GM23338 (cell line): ENCODE measurements around the gene MBD6. TPM values are rescaled to one million over a fixed set of nuclear protein-coding genes. Genes with fewer than 3 reads are reported as not detected.

ENCODE experiments used
- ATAC-seq: fragments of 200-7000 bp; cut with Tn5 transposase; 3 replicates; pipeline ENCODE4 v1.9.1; 2020
- DNase-seq: peaks from one replicate; pipeline ENCODE4 v3.0.0-alpha.2; 2015; ENCODE audit warnings: low spot score
- H2AFZ ChIP-seq: fragments of 200-600 bp; sonication (generic); 2 replicates; pipeline ENCODE4 v1.8.0; 2016; ENCODE audit warnings: antibody characterized with exemption, mild to moderate bottlenecking, moderate library complexity
- H3F3A ChIP-seq: fragments of 200-600 bp; sonication (generic); replicated peaks from 2 replicates; pipeline ENCODE4 v1.8.0; 2017; ENCODE audit warnings: antibody characterized with exemption, mixed run types, low read depth
- H3K27ac ChIP-seq: fragments of 200-600 bp; sonication (generic); 2 replicates; pipeline ENCODE4 v1.6.1; 2016; ENCODE audit warnings: low read depth
- H3K27me3 ChIP-seq: fragments of 200-600 bp; sonication (generic); 2 replicates; pipeline ENCODE4 v1.8.0; 2016; ENCODE audit warnings: mild to moderate bottlenecking, mixed run types, moderate library complexity; ENCODE audit not compliant: insufficient read depth
- H3K36me3 ChIP-seq: fragments of 200-600 bp; sonication (generic); 2 replicates; pipeline ENCODE4 v1.8.0; 2016; ENCODE audit warnings: mild to moderate bottlenecking; ENCODE audit not compliant: insufficient read depth
- H3K4me1 ChIP-seq: fragments of 200-600 bp; sonication (generic); 2 replicates; pipeline ENCODE4 v1.8.0; 2016; ENCODE audit warnings: mild to moderate bottlenecking, moderate library complexity; ENCODE audit not compliant: insufficient read depth
- H3K4me2 ChIP-seq: fragments of 200-600 bp; sonication (generic); 2 replicates; pipeline ENCODE4 v1.7.1; 2017; ENCODE audit warnings: mixed run types
- H3K4me3 ChIP-seq: fragments of 200-600 bp; sonication (generic); 2 replicates; pipeline ENCODE4 v1.6.1; 2016; ENCODE audit warnings: mixed run types
- H3K79me2 ChIP-seq: fragments of 200-600 bp; sonication (generic); replicated peaks from 2 replicates; pipeline ENCODE4 v1.8.0; 2017; ENCODE audit warnings: mild to moderate bottlenecking; ENCODE audit not compliant: insufficient read depth
- H3K9me2 ChIP-seq: fragments of 200-600 bp; sonication (generic); 2 replicates; pipeline ENCODE4 v1.8.0; 2017; ENCODE audit not compliant: insufficient read depth
- H4K20me1 ChIP-seq: fragments of 200-600 bp; sonication (generic); replicated peaks from 2 replicates; pipeline ENCODE4 v1.8.0; 2017; ENCODE audit warnings: mild to moderate bottlenecking; ENCODE audit not compliant: insufficient read depth
- H3K27ac Mint-ChIP-seq: 2 replicates; pipeline ENCODE4 v1.8.0; 2020; ENCODE audit warnings: inconsistent platforms, mild to moderate bottlenecking, moderate library complexity, mixed read lengths
- H3K27me3 Mint-ChIP-seq: 3 replicates; pipeline ENCODE4 v1.8.0; 2022; ENCODE audit warnings: low read depth, mild to moderate bottlenecking, moderate library complexity, mixed read lengths, inconsistent platforms; ENCODE audit not compliant: insufficient read depth, poor library complexity
- H3K36me3 Mint-ChIP-seq: 3 replicates; pipeline ENCODE4 v1.8.0; 2021; ENCODE audit warnings: low read depth, mild to moderate bottlenecking, inconsistent platforms, moderate library complexity, mixed read lengths
- H3K4me1 Mint-ChIP-seq: 3 replicates; pipeline ENCODE4 v1.8.0; 2020; ENCODE audit warnings: mild to moderate bottlenecking, inconsistent platforms, mixed read lengths
- H3K4me3 Mint-ChIP-seq: 3 replicates; pipeline ENCODE4 v1.8.0; 2021; ENCODE audit warnings: moderate library complexity, mild to moderate bottlenecking, inconsistent platforms, mixed read lengths
- H3K9me3 Mint-ChIP-seq: 3 replicates; pipeline ENCODE4 v1.8.0; 2020; ENCODE audit warnings: moderate library complexity, mild to moderate bottlenecking, inconsistent platforms, mixed read lengths
- CREB1 ChIP-seq: fragments of 250-450 bp; sonication (Bioruptor Pico); IDR thresholded peaks from 2 replicates; pipeline ENCODE4 v1.5.0; 2020; ENCODE audit warnings: low read depth, mild to moderate bottlenecking, moderate library complexity
- CTCF ChIP-seq, 2 experiments: fragments of 200-600 bp in 1 of 2; sonication (generic) in 1 of 2; conservative IDR thresholded peaks; 2 replicates each; pipeline versions ENCODE4 v1.5.1 to v1.6.1; 2016 to 2017; ENCODE audit warnings: antibody characterized with exemption in 2 of 2, low read depth in 2 of 2, mild to moderate bottlenecking in 2 of 2, moderate library complexity in 1 of 2
- ETS1 ChIP-seq: IDR thresholded peaks from 2 replicates; pipeline ENCODE4 v1.6.1; 2016; ENCODE audit warnings: antibody characterized with exemption
- EZH2 ChIP-seq: fragments of 200-600 bp; sonication (generic); IDR thresholded peaks from one replicate; pipeline ENCODE4 v1.8.0; 2017; ENCODE audit warnings: antibody characterized with exemption, mild to moderate bottlenecking, low read depth; ENCODE audit not compliant: unreplicated experiment
- EZH2phosphoT487 ChIP-seq: fragments of 200-600 bp; sonication (generic); IDR thresholded peaks from one replicate; pipeline ENCODE4 v1.8.1; 2018; ENCODE audit warnings: antibody characterized with exemption; ENCODE audit not compliant: unreplicated experiment
- JUNB ChIP-seq: IDR thresholded peaks from one replicate; pipeline ENCODE4 v1.6.1; 2016; ENCODE audit warnings: antibody characterized with exemption; ENCODE audit not compliant: unreplicated experiment
- POLR2AphosphoS5 ChIP-seq: IDR thresholded peaks from 2 replicates; pipeline ENCODE4 v1.6.1; 2016; ENCODE audit warnings: antibody characterized with exemption, low read depth
- ZNF331 ChIP-seq: fragments of 250-450 bp; sonication (Bioruptor Pico); IDR thresholded peaks from 2 replicates; pipeline ENCODE4 v1.5.0; 2020; ENCODE audit warnings: low read depth, mild to moderate bottlenecking, moderate library complexity
- ZNF462 ChIP-seq: fragments of 250-450 bp; sonication (Bioruptor Pico); IDR thresholded peaks from 2 replicates; pipeline ENCODE4 v1.5.0; 2020; ENCODE audit warnings: mild to moderate bottlenecking, moderate library complexity
- polyA plus RNA-seq: library from polyadenylated mRNA; unstranded; fragments of >200 nt; fragmentation: Nextera tagmentation; extraction: Ambion mirVana; gene quantifications from 2 replicates; pipeline ENCODE4 v1.2.1, GENCODE V29; 2016
- total RNA-seq: library from RNA; depleted of rRNA; stranded (reverse); fragments of >200 nt; shearing (Covaris generic); gene quantifications from 2 replicates; pipeline ENCODE4 v1.2.3, GENCODE V29; 2014

Gene MBD6
- total and polyA plus RNA-seq, 2 experiments from 2014 or later: 12.5 to 17.1 TPM

GRCh38 chr12:57487597-57488401, 34.8 kb upstream of the MBD6 start, which contains the start of gene MARS1:
Gene MARS1 (plus strand): TSS chr12:57488068. CDS start chr12:57488091, 23 bp downstream.
- Mint-ChIP-seq H3K4me3 (peak within 1 kb of the TSS; percentile 88), H3K4me1 (peaks cover 17% of the 10 kb centered on the region), H3K9me3 (no peaks in the 10 kb centered on the region), H3K27me3 (peaks cover 15% of the 10 kb centered on the region), H3K36me3 (peaks cover 51% of the 10 kb centered on the region), H3K27ac (peak within 1 kb of the TSS; percentile 99)
- peak; percentile 99 for DNase-seq
- Histone ChIP-seq H3K27me3 (no peaks in the 10 kb centered on the region), H3K27ac (peak within 1 kb of the TSS; percentile 88), H3K4me3 (peak within 1 kb of the TSS; percentile 100), H3K79me2 (peaks cover 30% of the 10 kb centered on the region), H2AFZ (no peak within 1 kb of the TSS), H4K20me1 (peaks cover 34% of the 10 kb centered on the region), H3K36me3 (peaks cover 40% of the 10 kb centered on the region), H3F3A (peaks cover 39% of the 10 kb centered on the region), H3K9me2 (no peaks in the 10 kb centered on the region), H3K4me2 (peak within 1 kb of the TSS; percentile 100), H3K4me1 (no peaks in the 10 kb centered on the region; the same call in 1 of the 2 replicates)
- TF ChIP-seq EZH2phosphoT487 (no peak), ETS1 (peak; percentile 97), POLR2AphosphoS5 (peak; percentile 85), CREB1 (CRISPR knock-in tag) (0 out of 2 replicates have a peak, but pooled peaks have one; percentile 40), CTCF (conservative IDR thresholded peaks at IDR 0.05; ENCODE audit: low read depth in 2 of 2) (peak; percentile 29 to 37)
- ATAC-seq: peak; percentile 96

GRCh38 chr12:57488402-57489156, 34.0 kb upstream of the MBD6 start:
- peak overlapping the region; percentile 100 for H3K4me2 ChIP-seq
- H3K27me3 ChIP-seq: no peaks in the 10 kb centered on the region
- no peak overlapping the region for H2AFZ ChIP-seq
- peaks cover 10% of the 10 kb centered on the region for H3K4me1 Mint-ChIP-seq
- peak overlapping the region; percentile 100 for H3K4me3 ChIP-seq
- no peaks in the 10 kb centered on the region; the same call in 1 of the 2 replicates for H3K4me1 ChIP-seq
- DNase-seq (peak; percentile 30), ATAC-seq (peak; percentile 13)
- H3K27ac ChIP-seq: peak overlapping the region; percentile 88
- H3K36me3 ChIP-seq: peaks cover 43% of the 10 kb centered on the region
- H3K9me3 Mint-ChIP-seq: no peaks in the 10 kb centered on the region
- H3K36me3 Mint-ChIP-seq: peaks cover 54% of the 10 kb centered on the region
- peaks cover 15% of the 10 kb centered on the region for H3K27me3 Mint-ChIP-seq
- H3K4me3 Mint-ChIP-seq: peak overlapping the region; percentile 88
- H3K9me2 ChIP-seq: no peaks in the 10 kb centered on the region
- peaks cover 42% of the 10 kb centered on the region for H3F3A ChIP-seq
- peaks cover 30% of the 10 kb centered on the region for H3K79me2 ChIP-seq
- peaks cover 34% of the 10 kb centered on the region for H4K20me1 ChIP-seq
- H3K27ac Mint-ChIP-seq: peak overlapping the region; percentile 99
- no peak for TF ChIP-seq JUNB
- TF ChIP-seq ZNF331: no peak
- TF ChIP-seq EZH2: no peak
- no peak for TF ChIP-seq POLR2AphosphoS5
- TF ChIP-seq ZNF462 (CRISPR knock-in tag): no peak
